RWPE1 (cell line): ENCODE measurements around the gene MGAT4C.

ENCODE experiments used
- CTCF ChIA-PET: fragments of 350-600 bp; sonication (Branson Sonifier 250); formaldehyde crosslinking; extraction: SDS; loops from one replicate; lab custom pipeline; 2021; lab: Yijun Ruan, JAX
- POLR2A ChIA-PET: fragments of 400-600 bp; formaldehyde crosslinking; extraction: SDS; loops from one replicate; lab custom pipeline; 2020; ENCODE audit warnings: antibody characterized with exemption; ENCODE audit not compliant: low non-redundant PET; lab: Yijun Ruan, JAX
- DNase-seq: peaks from one replicate; pipeline ENCODE4 v3.0.0; 2012; ENCODE audit warnings: low spot score
- H3K27ac ChIP-seq: fragments of 450-650 bp; 2 replicates; pipeline ENCODE4 v1.5.1; 2017
- TF ChIP-seq, protein P1 (sequence below): fragments of 450-650 bp; conservative IDR thresholded peaks from 2 replicates; pipeline ENCODE4 v1.5.1; 2017; ENCODE audit warnings: low read depth, mild to moderate bottlenecking

The MGAT4C gene

DNA sequence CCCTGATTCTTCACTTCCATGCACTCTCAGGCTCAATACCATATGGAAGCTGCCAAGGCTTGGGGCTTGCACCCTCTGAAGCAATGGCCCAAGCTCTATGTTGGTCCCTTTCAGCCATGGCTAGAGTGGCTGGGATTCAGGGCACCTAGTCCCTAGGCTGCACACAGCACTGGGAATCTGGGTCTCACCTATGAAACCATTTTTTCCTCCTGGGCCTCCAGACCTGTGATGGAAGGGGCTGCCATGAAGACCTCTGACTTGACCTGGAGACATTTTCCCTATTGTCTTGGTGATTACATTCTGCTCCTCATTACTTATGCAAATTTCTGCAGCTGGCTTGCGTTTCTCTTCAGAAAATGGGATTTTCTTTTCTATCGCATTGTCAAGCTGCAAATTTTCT lies 258.1 kb downstream of the MGAT4C start:
- POLR2A ChIA-PET = no interaction called here
- no peak for DNase-seq
- CTCF ChIA-PET = no interaction called here
- TF ChIP-seq, protein P1, sequence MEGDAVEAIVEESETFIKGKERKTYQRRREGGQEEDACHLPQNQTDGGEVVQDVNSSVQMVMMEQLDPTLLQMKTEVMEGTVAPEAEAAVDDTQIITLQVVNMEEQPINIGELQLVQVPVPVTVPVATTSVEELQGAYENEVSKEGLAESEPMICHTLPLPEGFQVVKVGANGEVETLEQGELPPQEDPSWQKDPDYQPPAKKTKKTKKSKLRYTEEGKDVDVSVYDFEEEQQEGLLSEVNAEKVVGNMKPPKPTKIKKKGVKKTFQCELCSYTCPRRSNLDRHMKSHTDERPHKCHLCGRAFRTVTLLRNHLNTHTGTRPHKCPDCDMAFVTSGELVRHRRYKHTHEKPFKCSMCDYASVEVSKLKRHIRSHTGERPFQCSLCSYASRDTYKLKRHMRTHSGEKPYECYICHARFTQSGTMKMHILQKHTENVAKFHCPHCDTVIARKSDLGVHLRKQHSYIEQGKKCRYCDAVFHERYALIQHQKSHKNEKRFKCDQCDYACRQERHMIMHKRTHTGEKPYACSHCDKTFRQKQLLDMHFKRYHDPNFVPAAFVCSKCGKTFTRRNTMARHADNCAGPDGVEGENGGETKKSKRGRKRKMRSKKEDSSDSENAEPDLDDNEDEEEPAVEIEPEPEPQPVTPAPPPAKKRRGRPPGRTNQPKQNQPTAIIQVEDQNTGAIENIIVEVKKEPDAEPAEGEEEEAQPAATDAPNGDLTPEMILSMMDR = no peak
- H3K27ac ChIP-seq = no peak overlapping the region

DNA sequence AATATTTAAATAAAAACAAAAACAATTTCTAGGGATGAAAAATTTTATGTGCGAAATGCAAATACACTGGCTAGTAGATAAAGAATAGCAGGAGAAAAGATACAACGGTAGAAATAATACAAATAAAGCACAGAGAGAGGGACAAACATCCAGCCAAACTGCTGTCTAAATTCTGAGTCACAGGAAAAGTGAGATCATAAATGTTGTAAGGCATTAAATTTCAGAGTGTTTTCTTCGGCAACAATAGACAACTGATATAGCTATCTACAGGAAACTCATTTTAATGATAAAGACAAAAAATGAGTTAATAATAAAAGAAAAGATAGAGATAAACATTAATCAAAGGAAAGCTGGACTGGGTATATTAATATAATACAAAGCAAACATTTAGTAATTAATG lies 259.9 kb downstream of the MGAT4C start:
- ChIA-PET CTCF (no interaction called here), POLR2A (no interaction called here)
- TF ChIP-seq, protein P1 = no peak
- H3K27ac ChIP-seq = no peak overlapping the region
- DNase-seq = peak; percentile 3

DNA sequence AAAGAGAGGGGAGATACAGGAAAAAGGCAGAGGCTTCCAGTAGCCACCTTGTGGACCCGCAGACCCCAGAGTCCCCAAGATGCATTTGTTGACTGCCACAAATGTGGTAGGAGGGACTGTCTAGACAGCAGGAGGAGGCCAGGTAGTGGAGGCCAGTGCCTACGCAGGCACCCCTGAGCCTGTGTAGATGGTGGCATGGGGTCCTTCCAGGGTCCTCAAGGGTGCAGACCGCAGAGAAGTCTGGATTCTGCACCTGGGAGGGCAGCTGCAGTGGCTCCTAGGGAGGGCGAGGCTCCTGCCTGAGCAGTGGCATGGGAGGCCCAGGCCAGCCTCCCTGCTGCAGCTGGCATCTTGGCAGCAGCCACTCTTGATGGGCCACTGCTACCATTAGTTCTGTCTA lies 262.4 kb downstream of the MGAT4C start:
- CTCF ChIA-PET = no interaction called here
- POLR2A ChIA-PET = no interaction called here
- no peak for DNase-seq
- no peak overlapping the region for H3K27ac ChIP-seq
- TF ChIP-seq, protein P1 = no peak

DNA sequence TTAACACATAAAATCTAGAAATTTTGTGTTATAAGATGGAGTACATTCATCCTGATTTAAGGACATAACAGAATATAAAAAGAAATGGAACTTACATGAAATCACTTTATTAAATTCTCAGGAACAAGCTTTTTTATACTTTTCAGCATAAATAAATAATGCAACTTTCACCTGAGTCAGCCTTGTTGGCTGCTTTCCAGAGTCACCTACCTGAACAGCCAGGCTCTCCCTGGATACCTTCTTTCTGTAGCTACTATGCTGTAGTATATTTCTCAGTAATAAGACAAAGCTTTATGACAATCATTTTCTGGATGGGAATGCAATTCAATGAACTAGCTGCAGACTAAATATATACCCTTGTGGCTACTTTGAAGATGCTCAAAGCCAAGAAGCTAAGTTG lies 270.2 kb downstream of the MGAT4C start:
- TF ChIP-seq, protein P1 = no peak
- ChIA-PET CTCF (no interaction called here), POLR2A (no interaction called here)
- H3K27ac ChIP-seq = no peak overlapping the region
- peak; percentile 21 for DNase-seq

DNA sequence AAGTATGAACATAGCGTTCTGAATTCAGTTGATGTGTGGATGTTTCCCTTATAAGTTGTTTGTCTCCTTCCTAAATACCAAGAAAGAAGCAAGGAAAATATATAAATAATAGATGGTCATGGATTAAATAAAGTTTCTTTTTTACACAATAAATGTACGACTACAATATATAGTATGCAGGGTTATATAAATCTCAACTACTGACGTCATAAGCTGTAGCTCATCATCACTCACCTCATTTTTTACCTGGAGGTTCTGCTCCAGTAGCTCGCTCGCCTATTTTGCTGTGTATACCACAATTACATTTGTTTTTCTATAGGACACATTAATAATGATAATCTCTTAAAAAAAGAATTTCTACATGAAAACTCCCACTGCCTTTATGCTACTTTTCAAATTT lies 272.6 kb downstream of the MGAT4C start:
- H3K27ac ChIP-seq = no peak overlapping the region
- POLR2A ChIA-PET = no interaction called here
- CTCF ChIA-PET = no interaction called here
- TF ChIP-seq, protein P1 = no peak
- no peak for DNase-seq

DNA sequence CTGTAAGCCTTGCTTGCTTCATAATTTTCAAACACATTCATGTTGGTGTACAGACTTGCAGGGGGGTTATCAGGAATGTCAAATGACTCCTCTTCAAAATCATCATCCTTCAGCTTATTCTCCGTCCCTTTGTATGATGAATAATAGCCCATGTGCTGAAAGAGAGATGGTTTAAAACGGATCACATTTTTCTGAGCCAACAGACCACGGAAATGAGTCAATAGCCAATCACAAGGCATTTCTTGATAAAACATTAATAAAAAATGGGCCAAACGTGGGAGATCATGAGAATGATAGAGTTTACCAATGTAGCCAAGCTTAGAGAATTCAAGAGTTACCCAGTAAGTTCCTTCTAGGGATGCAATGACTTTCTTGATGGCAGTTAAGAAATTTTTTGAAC lies 276.6 kb downstream of the MGAT4C start:
- TF ChIP-seq, protein P1 = no peak
- ChIA-PET POLR2A (no interaction called here), CTCF (no interaction called here)
- DNase-seq = no peak
- no peak overlapping the region for H3K27ac ChIP-seq

DNA sequence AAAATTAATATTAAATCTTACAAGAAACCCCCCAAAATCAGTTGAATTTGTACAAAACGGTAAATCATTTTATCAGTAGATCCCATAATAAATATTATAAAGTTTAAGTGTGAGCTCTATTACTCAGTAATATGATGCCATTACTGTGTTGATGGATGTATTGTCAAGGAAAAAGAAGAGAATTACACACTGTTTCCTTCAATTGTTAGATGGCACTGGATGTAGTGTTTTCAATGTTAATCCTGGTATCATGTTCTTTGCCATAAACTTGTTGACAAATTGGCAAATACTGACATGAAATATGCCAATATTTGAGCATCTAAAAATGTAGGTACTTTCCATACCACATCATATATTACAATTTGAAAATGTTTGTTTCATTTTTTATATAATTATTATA lies 280.5 kb downstream of the MGAT4C start:
- TF ChIP-seq, protein P1 = no peak
- CTCF ChIA-PET = no interaction called here
- H3K27ac ChIP-seq = no peak overlapping the region
- DNase-seq = no peak
- POLR2A ChIA-PET = no interaction called here
